K562 treated with DMSO at 1 percent for 24 hours (cell line): ENCODE data around the gene GJA5. TPM values are rescaled to one million over a fixed set of nuclear protein-coding genes. Genes with fewer than 3 reads are reported as not detected.

Source experiments
- total RNA-seq: library from RNA; unstranded; fragments of 300-600 nt; gene quantifications from 2 replicates; pipeline ENCODE4 v1.2.3, GENCODE V29; 2022; ENCODE audit warnings: low read depth; ENCODE audit not compliant: insufficient read depth

GJA5 gene
- total RNA-seq = not detected in 2 replicates

GRCh38 chr1:147760481-147761260 lies at the start of gene GJA5:
Gene GJA5 (minus strand): TSS chr1:147760602. CDS start chr1:147759238, 1,364 bp downstream.

Other genes with a start within 250 kb of the GJA5 start
- 6.0 and 6.7 TPM in 2 replicates for gene BCL9, start 219.1 kb downstream of the GJA5 start, total RNA-seq
- gene ACP6, start 90.1 kb downstream of the GJA5 start, total RNA-seq = 1.3 and 2.4 TPM in 2 replicates
- gene GJA8, start 142.2 kb upstream of the GJA5 start, total RNA-seq = not detected in 2 replicates
- 4.8 and 6.3 TPM in 2 replicates for gene GPR89B, start 167.8 kb upstream of the GJA5 start, total RNA-seq